IMR-90 (cell line): ENCODE results near the gene RAX2. TPM values are rescaled to one million over a fixed set of nuclear protein-coding genes. Genes with fewer than 3 reads are reported as not detected.

Experiments
- ATAC-seq: fragments of 200-7000 bp; cut with Tn5 transposase; 2 replicates; pipeline ENCODE4 v1.9.1; 2020; ENCODE audit warnings: low read depth, mild to moderate bottlenecking, moderate library complexity
- BruUV-seq: library from RNA; stranded (reverse); fragments of 400-500 nt; replicated peaks from 2 replicates; lab custom pipeline; 2021; lab: Mats Ljungman, UMichigan
- CTCF ChIA-PET: fragments of 300-600 bp; formaldehyde crosslinking; extraction: SDS; loops from one replicate; lab custom pipeline; 2021; ENCODE audit warnings: antibody characterized with exemption; lab: Yijun Ruan, JAX
- POLR2A ChIA-PET: fragments of 300-600 bp; sonication (Branson Sonifier 250); formaldehyde crosslinking; loops from one replicate; lab custom pipeline; 2022; ENCODE audit warnings: antibody characterized with exemption; ENCODE audit not compliant: unreplicated experiment; lab: Charles Lee
- DNase-seq: peaks from one replicate; pipeline ENCODE4 v3.0.0; 2013
- H2AFZ ChIP-seq: replicated peaks from 2 replicates; pipeline ENCODE3; 2013; ENCODE audit warnings: low read length, mild to moderate bottlenecking; ENCODE audit not compliant: poor library complexity
- H2AK5ac ChIP-seq: 2 replicates; pipeline ENCODE4 v1.6.1; 2013; ENCODE audit warnings: low read depth, low read length, inconsistent platforms
- H2AK9ac ChIP-seq: replicated peaks from 2 replicates; pipeline ENCODE3; 2013; ENCODE audit warnings: mild to moderate bottlenecking, low read depth, low read length, moderate library complexity; ENCODE audit not compliant: poor library complexity
- H2BK120ac ChIP-seq: 2 replicates; pipeline ENCODE4 v1.6.1; 2013; ENCODE audit warnings: low read depth, low read length, inconsistent platforms
- H2BK15ac ChIP-seq: 3 replicates; pipeline ENCODE4 v1.6.1; 2013; ENCODE audit warnings: low read depth, low read length, inconsistent platforms
- H2BK20ac ChIP-seq: 2 replicates; pipeline ENCODE4 v1.6.1; 2013; ENCODE audit warnings: low read depth, mild to moderate bottlenecking, inconsistent platforms, low read length, moderate library complexity
- H2BK5ac ChIP-seq: 2 replicates; pipeline ENCODE4 v1.6.1; 2013; ENCODE audit warnings: mild to moderate bottlenecking, low read depth, low read length, inconsistent platforms; ENCODE audit not compliant: poor library complexity, severe bottlenecking
- H3K14ac ChIP-seq: replicated peaks from 2 replicates; pipeline ENCODE4 v1.6.1; 2013; ENCODE audit warnings: low read depth, low read length, inconsistent platforms
- H3K18ac ChIP-seq: 2 replicates; pipeline ENCODE4 v1.6.1; 2013; ENCODE audit warnings: low read depth, low read length, control low read depth
- H3K23ac ChIP-seq: 2 replicates; pipeline ENCODE4 v1.6.1; 2013; ENCODE audit warnings: low read depth, low read length, inconsistent platforms
- H3K27ac ChIP-seq: 2 replicates; pipeline ENCODE4 v1.5.1; 2013; ENCODE audit warnings: mild to moderate bottlenecking, control low read depth, low read length; ENCODE audit not compliant: insufficient read depth
- H3K27me3 ChIP-seq: 2 replicates; pipeline ENCODE4 v1.6.1; 2013; ENCODE audit warnings: low read length; ENCODE audit not compliant: control insufficient read depth, insufficient read depth
- H3K36me3 ChIP-seq: 2 replicates; pipeline ENCODE4 v1.6.1; 2013; ENCODE audit warnings: low read length, mixed read lengths; ENCODE audit not compliant: control insufficient read depth, insufficient read depth
- H3K4ac ChIP-seq: 2 replicates; pipeline ENCODE4 v1.6.1; 2013; ENCODE audit warnings: low read depth, low read length, inconsistent platforms
- H3K4me1 ChIP-seq: 2 replicates; pipeline ENCODE4 v1.6.1; 2013; ENCODE audit warnings: low read length, mixed read lengths; ENCODE audit not compliant: control insufficient read depth, insufficient read depth
- H3K4me2 ChIP-seq: 2 replicates; pipeline ENCODE4 v1.6.1; 2013; ENCODE audit warnings: low read depth, mild to moderate bottlenecking, control low read depth, low read length, moderate library complexity
- H3K4me3 ChIP-seq: 2 replicates; pipeline ENCODE4 v1.5.1; 2013; ENCODE audit warnings: low read depth, mild to moderate bottlenecking, control low read depth, low read length, moderate library complexity; ENCODE audit not compliant: insufficient read depth
- H3K56ac ChIP-seq: 2 replicates; pipeline ENCODE4 v1.6.1; 2013; ENCODE audit warnings: low read length, inconsistent platforms; ENCODE audit not compliant: insufficient read depth; ENCODE audit errors: extremely low read depth
- H3K79me1 ChIP-seq, 2 experiments: 2 replicates each; pipeline ENCODE4 v1.6.1; 2013; ENCODE audit warnings: low read length in 2 of 2, inconsistent platforms in 1 of 2, low read depth in 1 of 2
- H3K9ac ChIP-seq: 2 replicates; pipeline ENCODE4 v1.6.1; 2013; ENCODE audit warnings: low read depth, low read length, control low read depth
- H3K9me1 ChIP-seq: 2 replicates; pipeline ENCODE4 v1.6.1; 2013; ENCODE audit warnings: low read length, inconsistent platforms; ENCODE audit not compliant: insufficient read depth
- H3K9me3 ChIP-seq: 2 replicates; pipeline ENCODE4 v1.6.1; 2013; ENCODE audit warnings: low read length; ENCODE audit not compliant: control insufficient read depth, insufficient read depth
- H4K20me1 ChIP-seq: 2 replicates; pipeline ENCODE4 v1.6.1; 2013; ENCODE audit warnings: low read length, inconsistent platforms; ENCODE audit not compliant: insufficient read depth
- H4K5ac ChIP-seq: 2 replicates; pipeline ENCODE4 v1.6.1; 2013; ENCODE audit warnings: mild to moderate bottlenecking, low read depth, low read length, control low read depth
- H4K8ac ChIP-seq, 2 experiments: 2 replicates each; pipeline ENCODE4 v1.6.1; 2013; ENCODE audit warnings: low read depth in 2 of 2, low read length in 2 of 2, control low read depth in 1 of 2, inconsistent platforms in 1 of 2
- H4K91ac ChIP-seq: 2 replicates; pipeline ENCODE4 v1.6.1; 2013; ENCODE audit warnings: low read depth, low read length, inconsistent platforms; ENCODE audit not compliant: insufficient read depth
- CHD1 ChIP-seq: IDR thresholded peaks from 2 replicates; pipeline ENCODE4 v1.6.1; 2012; ENCODE audit warnings: low read depth, low read length, improper control_type of control experiment
- CTCF ChIP-seq: conservative IDR thresholded peaks from 2 replicates; pipeline ENCODE4 v1.5.1; 2012; ENCODE audit warnings: mild to moderate bottlenecking, low read depth, low read length, improper control_type of control experiment
- MXI1 ChIP-seq: IDR thresholded peaks from 2 replicates; pipeline ENCODE4 v1.6.1; 2012; ENCODE audit warnings: low read depth, mild to moderate bottlenecking, low read length, moderate library complexity, borderline replicate concordance
- NFE2L2 ChIP-seq: fragments of 150-350 bp; IDR thresholded peaks from 2 replicates; pipeline ENCODE4 v1.6.1; 2016; ENCODE audit warnings: low read depth, mild to moderate bottlenecking, low read length
- RFX5 ChIP-seq: IDR thresholded peaks from 2 replicates; pipeline ENCODE4 v1.8.0; 2012; ENCODE audit warnings: low read depth, mild to moderate bottlenecking, low read length, moderate library complexity
- WGBS, 2 experiments: methylation state at CpG; one replicate each; pipeline versions ENCODE4 v1.1.5 to v1.1.7; 2013; ENCODE audit warnings: missing lambda C conversion rate in 2 of 2; ENCODE audit not compliant: insufficient read length in 1 of 2; ENCODE audit errors: extremely low coverage in 2 of 2; 5-methylcytosine and 5-hydroxymethylcytosine counted together
- dilution Hi-C: fragments of 300-500 bp; cut with HindIII; formaldehyde crosslinking; loops from one replicate; pipeline ENCODE4 v1.14.3; 2018; ENCODE audit warnings: low sequenced_read_pairs; ENCODE audit not compliant: unreplicated experiment
- in situ Hi-C: fragments of 300-500 bp; cut with MboI; formaldehyde crosslinking; loops from 3 replicates; pipeline ENCODE4 v1.14.3; 2019; ENCODE audit warnings: low sequenced_read_pairs, inconsistent platforms, mixed read lengths
- intact Hi-C: fragments of 100-400 bp; cut with micrococcal nuclease; formaldehyde crosslinking; loops from 2 replicates; pipeline ENCODE4 v1.10.0; 2022
- polyA plus RNA-seq, 3 experiments: library from polyadenylated mRNA; depleted of rRNA; stranded (reverse); fragments of >200 nt; gene quantifications; 2 replicates each; pipeline ENCODE4 v1.2.3, GENCODE V29; 2012; ENCODE audit warnings: low replicate concordance in 1 of 3
- total RNA-seq: library from RNA; depleted of rRNA; stranded (reverse); fragments of >200 nt; gene quantifications from 2 replicates; pipeline ENCODE4 v1.2.3, GENCODE V29; 2012

The RAX2 gene
- total and polyA plus RNA-seq, 2 of the 4 experiments (the other 2 are of a cell fraction): not detected

- ChIA-PET CTCF (interaction anchor here (0.7 kb wide), 1 partner anchor 10 kb away, joined by 4 read pairs; no protein-coding TSS in a partner anchor), POLR2A (no interaction called here)
- peaks cover 29% of the 10 kb centered on the region for H3K27me3 ChIP-seq
- no peak overlapping the region for H2BK15ac ChIP-seq
- no peak overlapping the region for H3K4ac ChIP-seq
- H2BK120ac ChIP-seq: no peak overlapping the region
- H2AFZ ChIP-seq: no peak overlapping the region
- no peak overlapping the region for H2AK5ac ChIP-seq
- H4K20me1 ChIP-seq: no peaks in the 10 kb centered on the region
- no peak overlapping the region for H3K23ac ChIP-seq
- no peak overlapping the region for H4K91ac ChIP-seq
- dilution Hi-C loops (no loop called here), intact Hi-C loops (no loop called here), in situ Hi-C loops (no loop called here)
- TF ChIP-seq RFX5: no peak
- no peak for TF ChIP-seq MXI1
- no peak for TF ChIP-seq CTCF
- no peak for TF ChIP-seq CHD1
- TF ChIP-seq NFE2L2: no peak
- DNase-seq (no peak), ATAC-seq (no peak)
- H3K18ac ChIP-seq: no peak overlapping the region
- H3K14ac ChIP-seq: no peak overlapping the region
- 39% methylated on average over 5 of the region's 16 CpGs; no CpG with 5 or more reads in 1 of the 2 experiments for WGBS, 2 experiments
- no peak overlapping the region for H2BK20ac ChIP-seq
- H3K4me1 ChIP-seq: no peaks in the 10 kb centered on the region
- H3K9me3 ChIP-seq: peaks cover 8% of the 10 kb centered on the region
- H3K4me2 ChIP-seq: no peak overlapping the region
- H3K79me1 ChIP-seq: no peaks in the 10 kb centered on the region
- no peak overlapping the region for H3K27ac ChIP-seq
- no peak overlapping the region for H4K8ac ChIP-seq
- no peak overlapping the region for H3K56ac ChIP-seq
- no peak overlapping the region for H3K9ac ChIP-seq
- no TSS peak for BruUV-seq
- H2BK5ac ChIP-seq: no peak overlapping the region
- no peak overlapping the region for H4K5ac ChIP-seq
- H3K4me3 ChIP-seq: no peak overlapping the region
- no peaks in the 10 kb centered on the region for H3K36me3 ChIP-seq
- no peak overlapping the region for H2AK9ac ChIP-seq
- no peaks in the 10 kb centered on the region for H3K9me1 ChIP-seq
These were observed 17.2 kb upstream of the RAX2 start for GRCh38 chr19:3788996-3789778.
